GM19395 (cell line): ENCODE data around the gene ENTHD1.
"Not testable (repeated sequence)": the region's sequence is repeated elsewhere in the genome, so short reads cannot be mapped to it uniquely, and the experiment has no call there.

Experiments
- ATAC-seq: cut with Tn5 transposase; IDR thresholded peaks from one replicate; pipeline ENCODE4 v1.9.1; 2021; ENCODE audit warnings: mild to moderate bottlenecking, moderate library complexity; ENCODE audit not compliant: unreplicated experiment

ENTHD1 gene

DNA sequence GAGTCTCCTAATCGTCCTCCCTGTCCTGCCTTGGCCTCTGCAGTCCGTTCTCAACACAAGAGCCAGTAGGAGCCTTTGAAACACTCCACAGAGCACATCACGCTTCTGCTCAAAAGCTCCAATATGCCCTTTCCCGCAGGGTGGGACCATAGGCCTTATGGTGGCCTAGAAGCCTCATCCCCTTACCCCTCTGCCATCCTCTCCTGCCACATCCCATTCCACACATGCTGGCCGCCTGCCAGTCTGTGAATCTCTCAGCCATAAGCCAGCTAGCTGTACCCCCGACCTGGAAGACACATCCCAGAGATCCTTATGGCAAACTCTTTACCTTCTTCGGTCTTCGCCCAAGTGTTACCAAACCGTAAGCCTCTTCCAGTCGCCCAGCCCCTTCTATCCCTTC, 157.8 kb downstream of the ENTHD1 start:
- ATAC-seq: no peak

DNA sequence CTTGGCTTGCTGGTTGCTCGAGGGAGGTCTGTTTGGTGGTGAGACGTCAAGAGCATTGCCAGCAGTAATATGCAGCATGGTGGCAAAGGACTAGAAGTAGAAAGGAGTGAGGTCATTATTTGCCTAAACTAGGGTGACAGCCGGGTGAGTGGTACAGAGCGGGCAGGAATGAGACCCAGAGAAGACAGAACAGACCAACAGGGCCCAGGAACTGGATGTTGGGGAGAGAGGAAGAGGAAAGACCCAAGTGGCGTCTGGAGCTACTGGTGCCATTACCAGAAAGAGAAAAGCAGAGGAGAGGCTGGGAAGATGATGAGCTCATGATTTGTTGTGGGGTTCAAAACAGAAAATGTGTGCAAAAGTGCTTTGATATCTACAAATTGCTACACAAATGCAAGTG, 158.7 kb downstream of the ENTHD1 start:
- no peak for ATAC-seq

GRCh38 chr22:39734046-39734445, 159.5 kb downstream of the ENTHD1 start:
- ATAC-seq: not testable (repeated sequence)

DNA sequence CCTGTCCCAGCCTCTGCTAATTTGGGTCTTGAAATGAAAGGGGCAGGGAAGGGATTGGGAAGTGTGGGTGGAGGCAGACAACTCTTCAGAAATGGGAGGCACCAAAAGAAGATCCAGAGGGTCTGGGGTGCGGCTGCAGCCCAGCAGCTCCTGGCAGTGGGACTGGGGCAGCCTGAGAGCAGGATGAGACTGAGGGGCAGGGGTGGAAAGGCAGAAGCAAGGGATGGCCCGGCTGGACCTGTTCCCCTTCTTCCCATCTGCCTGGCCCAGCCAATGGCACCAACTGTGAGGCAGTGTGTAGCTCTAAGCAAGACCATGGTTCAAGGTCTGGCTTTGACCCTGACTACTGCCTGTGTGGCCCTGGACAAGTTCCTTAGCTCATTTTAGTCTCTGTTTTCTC, 160.4 kb downstream of the ENTHD1 start:
- ATAC-seq: no peak

DNA sequence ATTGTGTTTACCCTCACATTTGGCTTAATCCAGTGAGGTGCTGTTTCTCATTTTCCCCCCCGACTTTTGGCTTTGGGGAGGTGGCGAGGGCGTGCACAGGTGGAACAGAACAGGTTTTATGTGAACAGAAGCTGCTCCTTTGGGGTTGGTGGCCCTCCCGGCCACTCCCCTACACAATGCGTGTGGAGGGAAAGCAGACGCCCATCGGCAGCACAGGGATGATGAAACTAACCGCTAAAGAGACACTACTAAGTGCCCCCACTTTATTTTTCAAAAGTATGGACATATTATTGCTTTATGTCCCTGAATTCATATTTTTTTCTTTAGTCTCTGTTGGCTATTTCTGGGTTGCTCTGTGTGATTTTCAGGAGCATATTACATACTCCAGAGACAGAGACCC, 160.9 kb downstream of the ENTHD1 start:
- no peak for ATAC-seq

DNA sequence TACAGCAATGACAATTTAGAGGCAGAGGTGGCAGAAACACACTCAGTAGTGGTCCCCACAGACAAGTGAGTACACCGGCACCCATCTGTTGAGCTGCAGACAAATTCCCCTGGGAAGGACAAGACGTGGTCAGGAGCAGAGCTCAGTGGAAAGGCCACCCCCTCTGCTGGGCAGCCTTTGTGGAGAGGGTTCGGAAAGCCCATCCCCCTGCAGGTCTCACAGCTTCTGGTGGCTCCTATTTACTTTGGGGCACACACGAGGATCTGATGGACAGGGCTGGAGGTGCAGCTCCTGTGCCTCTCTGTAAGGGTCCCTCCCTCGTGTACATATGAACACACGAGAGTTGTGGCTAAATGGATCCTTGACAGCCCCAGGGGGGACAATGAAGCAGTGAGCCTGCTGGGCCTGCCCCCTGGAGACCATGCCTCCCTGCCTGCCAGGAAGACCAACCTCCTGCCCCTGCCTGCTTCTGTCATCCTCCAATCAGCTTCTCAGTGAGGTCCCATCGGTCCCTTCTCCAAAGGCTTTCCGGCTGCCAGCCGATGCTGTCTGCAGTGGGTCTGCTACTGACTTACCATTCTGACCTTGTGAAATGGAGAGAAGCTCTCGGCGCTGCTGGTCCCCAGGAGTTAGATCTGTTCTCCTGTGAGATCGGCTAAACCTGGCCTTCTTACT, 161.5 kb downstream of the ENTHD1 start:
- ATAC-seq: no peak

GRCh38 chr22:39731481-39731880, 162.1 kb downstream of the ENTHD1 start:
- no peak for ATAC-seq

GRCh38 chr22:39729141-39729934, 164.2 kb downstream of the ENTHD1 start:
- no peak for ATAC-seq

- no peak for ATAC-seq
Measured at GRCh38 chr22:39728236-39728860, 165.2 kb downstream of the ENTHD1 start.

GRCh38 chr22:39727541-39727940, 166.0 kb downstream of the ENTHD1 start:
- ATAC-seq: no peak

GRCh38 chr22:39725351-39726035, 168.1 kb downstream of the ENTHD1 start:
- no peak for ATAC-seq

GRCh38 chr22:39724857-39725256, 168.7 kb downstream of the ENTHD1 start:
- no peak for ATAC-seq

GRCh38 chr22:39724390-39724789, 169.2 kb downstream of the ENTHD1 start:
- no peak for ATAC-seq

GRCh38 chr22:39723899-39724351, 169.6 kb downstream of the ENTHD1 start:
- ATAC-seq: no peak

DNA sequence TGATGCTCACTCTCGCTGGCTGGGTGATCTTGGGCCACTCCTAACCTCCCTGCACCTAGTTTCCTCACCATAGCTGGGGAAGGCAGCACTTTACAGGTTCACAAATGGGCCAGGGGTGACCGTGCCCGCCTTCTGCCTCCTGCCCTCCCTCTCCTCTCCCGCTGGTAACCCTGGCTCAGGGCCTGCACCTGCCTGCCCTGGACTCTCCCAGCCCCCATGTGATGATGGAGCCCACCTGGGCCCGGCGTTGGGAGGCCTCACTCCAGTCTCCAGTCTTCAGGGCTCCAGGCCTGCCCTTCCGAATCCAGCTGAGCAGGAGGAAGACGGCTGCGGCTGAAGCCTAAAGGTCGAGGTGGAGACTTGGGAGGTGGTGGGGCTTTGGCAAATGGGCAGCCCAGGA, 170.1 kb downstream of the ENTHD1 start:
- ATAC-seq: no peak

GRCh38 chr22:39722501-39722900, 171.1 kb downstream of the ENTHD1 start:
- ATAC-seq: no peak

- no peak for ATAC-seq
Measured at GRCh38 chr22:39722032-39722325, 171.6 kb downstream of the ENTHD1 start.

- ATAC-seq: no peak
Measured at GRCh38 chr22:39721206-39722031, 172.1 kb downstream of the ENTHD1 start.

DNA sequence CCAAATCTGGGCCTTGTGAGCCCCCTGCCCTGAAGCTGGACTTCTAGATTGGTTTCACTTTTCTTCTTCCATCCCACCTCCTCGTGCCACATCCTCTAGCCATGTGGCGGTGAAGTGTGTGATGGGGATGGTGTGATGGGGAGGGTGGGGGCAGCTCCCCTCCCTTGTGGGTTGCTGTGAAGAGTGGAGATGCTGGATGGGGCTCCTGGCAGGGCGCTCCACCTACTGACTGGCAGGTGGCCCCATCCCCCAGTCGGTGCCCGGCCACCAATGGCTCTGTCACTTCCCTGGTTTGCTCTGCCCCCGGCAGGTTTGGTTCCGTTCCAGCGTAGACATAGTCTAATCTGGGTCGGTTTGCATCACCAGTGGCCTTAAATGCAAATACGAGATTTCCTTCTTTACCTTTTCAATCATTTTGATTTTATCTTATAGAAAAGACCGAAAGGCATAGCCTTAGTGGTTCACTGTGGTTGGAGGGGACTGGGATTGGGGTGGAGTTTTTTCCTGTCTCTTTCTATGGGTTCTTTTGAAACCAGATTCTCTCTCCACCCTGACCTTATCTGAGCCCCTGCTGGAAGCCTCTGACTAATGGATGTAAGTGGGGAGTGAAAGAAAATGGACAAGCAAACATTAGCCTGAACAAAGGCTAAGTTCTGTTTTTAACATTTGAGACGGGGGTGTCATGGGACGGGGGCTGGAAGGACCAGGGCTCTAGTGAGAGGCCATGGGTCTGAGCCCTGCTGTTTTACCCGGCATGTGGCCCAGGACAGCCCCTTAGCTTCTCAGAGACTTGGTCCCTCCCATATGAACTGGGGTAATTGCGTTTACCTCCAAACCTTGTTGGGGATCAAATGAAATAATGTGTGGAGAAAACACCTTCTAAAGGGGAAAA, 173.8 kb downstream of the ENTHD1 start:
- no peak for ATAC-seq
